HG02884 (cell line): Measurements from ENCODE around the gene EIF4E3.
A peak's percentile ranks its signal among the peaks of the same experiment; 100 is the strongest.

Source experiments
- ATAC-seq: cut with Tn5 transposase; IDR thresholded peaks from one replicate; pipeline ENCODE4 v1.9.1; 2021; ENCODE audit warnings: mild to moderate bottlenecking, moderate library complexity; ENCODE audit not compliant: unreplicated experiment

Gene EIF4E3

DNA sequence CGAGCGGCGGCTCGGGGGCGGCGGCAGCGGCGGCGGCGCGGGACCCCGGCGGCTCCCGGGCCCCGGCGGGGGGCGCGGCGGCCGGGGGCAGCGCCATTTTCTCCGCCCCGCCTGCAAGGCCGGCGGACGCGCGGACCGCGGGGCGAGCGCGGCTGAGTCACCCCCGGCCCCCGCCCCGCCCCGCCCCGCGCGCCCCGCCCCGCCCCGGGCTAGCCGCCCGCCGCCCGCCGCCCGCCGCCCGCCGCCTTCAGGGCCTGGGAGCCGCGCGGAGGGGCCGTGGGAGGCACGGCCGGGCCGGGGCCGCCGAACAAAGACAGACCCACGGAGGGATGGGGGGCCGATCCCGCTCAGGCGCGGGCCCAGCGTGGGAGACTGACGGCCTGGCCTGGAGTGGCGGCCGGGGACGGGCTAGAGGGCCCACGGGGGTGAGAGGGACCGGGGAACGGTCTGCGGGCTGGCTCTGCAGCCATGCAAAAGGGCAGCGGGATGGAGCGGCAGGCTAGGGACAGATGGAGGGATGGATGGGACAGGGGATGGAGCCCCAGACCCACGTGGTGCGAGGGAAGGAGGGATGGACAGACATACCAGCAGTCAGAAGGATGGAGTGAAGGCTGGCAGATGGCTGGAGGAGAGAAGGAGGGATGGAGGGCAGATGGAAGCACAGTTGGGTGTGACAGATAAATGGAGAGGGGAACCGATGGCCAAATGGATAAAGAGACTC is at the start of gene EIF4E3:
EIF4E3 (minus strand) TSS at position 132 of the 721 bp plus-strand sequence; CDS start at position 97, 35 bp downstream.
- peak; percentile 43 for ATAC-seq

DNA sequence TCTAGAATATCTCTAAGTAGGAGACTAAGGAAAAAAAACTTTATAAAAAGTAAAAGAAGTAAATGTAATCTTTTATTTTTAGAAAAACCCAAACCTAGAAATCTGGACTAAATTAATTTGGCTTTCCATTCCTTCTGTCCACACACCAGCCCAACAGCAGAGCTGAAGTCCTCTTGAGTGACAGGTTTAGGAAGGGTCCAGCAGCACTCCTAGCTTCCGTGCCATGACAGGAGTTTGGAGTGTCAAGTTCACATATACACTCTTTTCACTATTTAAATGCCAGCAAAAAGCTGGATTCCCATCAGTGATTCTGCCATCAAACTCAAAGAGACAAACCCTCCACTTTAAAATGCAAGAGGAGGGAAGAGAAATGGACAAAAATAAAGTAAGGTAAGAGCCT is 46.7 kb upstream of the EIF4E3 start:
- ATAC-seq = no peak

DNA sequence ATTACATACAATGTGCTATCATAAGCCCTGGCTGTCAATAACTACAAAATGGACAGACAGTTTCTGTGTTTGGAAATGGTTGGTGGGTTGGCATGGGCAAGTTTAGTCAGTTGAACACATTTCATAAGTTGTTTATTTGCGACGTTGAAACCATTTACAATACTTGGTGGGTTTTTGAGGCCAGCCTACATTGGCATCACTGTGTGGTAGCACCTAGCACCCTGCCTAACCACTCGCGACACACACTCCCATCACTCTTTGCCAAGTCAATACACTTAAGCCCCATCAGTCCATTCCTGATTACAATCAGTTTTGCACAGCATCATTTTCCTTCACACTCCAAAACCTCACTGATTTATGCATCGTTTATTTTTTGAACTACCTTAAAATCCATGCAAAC is 45.9 kb upstream of the EIF4E3 start:
- ATAC-seq = no peak

DNA sequence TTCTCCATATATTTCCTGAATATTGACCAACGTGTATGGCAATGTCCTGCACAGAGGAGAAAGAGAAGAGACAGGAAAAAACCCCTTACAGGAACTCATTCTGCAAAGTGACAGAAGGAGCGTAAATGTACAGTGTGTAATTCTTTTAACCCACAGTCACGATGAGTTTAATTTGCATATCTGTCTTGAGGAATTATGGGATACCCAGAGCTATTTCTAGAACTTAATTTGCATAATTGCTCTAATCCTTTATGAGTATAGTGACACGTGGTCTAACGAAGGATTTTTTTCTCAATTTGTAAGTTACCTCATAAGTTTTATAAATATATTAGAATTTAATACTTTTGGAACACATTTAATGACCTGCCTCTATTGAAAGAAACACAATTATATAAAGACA is 38.2 kb upstream of the EIF4E3 start:
- ATAC-seq = no peak

DNA sequence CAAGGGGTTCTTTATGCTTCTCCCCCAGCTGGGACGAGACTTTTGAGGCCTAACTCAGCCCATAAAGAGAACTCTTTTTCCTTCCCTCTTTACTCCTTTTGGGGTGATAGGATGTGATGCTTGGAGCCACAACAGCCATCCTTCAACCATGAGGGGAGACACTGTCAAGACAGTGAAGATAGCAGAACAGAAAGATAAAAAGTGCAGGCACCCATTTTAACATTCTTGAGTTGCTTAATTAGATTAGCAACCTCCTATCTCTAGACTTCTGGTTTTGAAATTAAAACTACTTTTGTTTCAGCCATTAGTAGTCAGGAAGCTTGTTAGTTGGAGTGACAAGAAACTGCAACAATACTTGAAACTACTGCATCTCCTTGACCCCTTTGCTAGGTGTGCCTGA is 34.9 kb upstream of the EIF4E3 start:
- no peak for ATAC-seq

DNA sequence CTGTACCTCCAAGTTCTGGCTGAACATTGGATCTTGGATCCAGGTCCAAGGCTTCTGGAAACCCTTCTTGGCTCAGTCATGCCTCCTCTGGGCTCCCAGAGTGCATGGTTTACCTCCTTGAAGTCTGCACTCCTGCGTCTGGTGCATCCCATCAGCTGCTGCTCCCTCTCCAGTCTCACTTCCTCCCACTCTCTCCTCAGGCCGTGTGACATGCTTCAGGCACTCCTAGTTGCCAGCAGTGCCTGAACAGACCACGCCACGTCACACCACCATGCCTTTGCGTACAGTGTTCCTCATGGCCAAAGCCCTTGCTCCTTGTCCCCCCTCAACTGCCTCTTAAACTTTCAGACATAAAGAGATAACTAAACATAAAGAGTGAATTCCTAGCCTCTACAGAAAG is 34.2 kb upstream of the EIF4E3 start:
- ATAC-seq = no peak

DNA sequence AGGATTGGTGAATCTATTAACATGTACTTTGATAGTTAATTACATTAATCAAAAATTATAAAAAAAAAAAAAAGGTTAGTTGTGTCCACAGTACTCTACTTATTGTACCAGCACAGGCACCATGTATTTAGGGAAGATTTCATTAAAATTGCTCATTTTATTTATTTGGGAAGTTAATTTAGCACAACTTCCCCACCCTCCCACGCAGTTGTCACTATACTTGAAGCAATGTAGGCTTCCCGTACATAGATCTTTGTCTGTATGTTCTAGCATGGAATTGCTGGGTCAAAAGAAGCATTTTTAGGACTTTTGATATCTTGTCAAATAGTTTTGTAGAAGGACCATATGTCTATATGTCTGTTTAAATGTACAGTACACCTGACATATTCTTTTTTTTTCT is 32.9 kb upstream of the EIF4E3 start:
- ATAC-seq = no peak

DNA sequence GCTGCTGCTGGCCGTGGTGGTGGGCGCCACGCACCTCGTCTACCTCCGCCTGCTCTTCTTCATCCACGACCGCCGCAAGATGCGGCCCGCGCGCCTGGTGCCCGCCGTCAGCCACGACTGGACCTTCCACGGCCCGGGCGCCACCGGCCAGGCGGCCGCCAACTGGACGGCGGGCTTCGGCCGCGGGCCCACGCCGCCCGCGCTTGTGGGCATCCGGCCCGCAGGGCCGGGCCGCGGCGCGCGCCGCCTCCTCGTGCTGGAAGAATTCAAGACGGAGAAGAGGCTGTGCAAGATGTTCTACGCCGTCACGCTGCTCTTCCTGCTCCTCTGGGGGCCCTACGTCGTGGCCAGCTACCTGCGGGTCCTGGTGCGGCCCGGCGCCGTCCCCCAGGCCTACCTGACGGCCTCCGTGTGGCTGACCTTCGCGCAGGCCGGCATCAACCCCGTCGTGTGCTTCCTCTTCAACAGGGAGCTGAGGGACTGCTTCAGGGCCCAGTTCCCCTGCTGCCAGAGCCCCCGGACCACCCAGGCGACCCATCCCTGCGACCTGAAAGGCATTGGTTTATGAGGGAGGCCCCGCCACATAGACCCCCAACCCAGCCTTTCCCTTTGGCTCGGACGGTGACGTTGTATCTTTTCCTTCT is 29.5 kb upstream of the EIF4E3 start:
- no peak for ATAC-seq

DNA sequence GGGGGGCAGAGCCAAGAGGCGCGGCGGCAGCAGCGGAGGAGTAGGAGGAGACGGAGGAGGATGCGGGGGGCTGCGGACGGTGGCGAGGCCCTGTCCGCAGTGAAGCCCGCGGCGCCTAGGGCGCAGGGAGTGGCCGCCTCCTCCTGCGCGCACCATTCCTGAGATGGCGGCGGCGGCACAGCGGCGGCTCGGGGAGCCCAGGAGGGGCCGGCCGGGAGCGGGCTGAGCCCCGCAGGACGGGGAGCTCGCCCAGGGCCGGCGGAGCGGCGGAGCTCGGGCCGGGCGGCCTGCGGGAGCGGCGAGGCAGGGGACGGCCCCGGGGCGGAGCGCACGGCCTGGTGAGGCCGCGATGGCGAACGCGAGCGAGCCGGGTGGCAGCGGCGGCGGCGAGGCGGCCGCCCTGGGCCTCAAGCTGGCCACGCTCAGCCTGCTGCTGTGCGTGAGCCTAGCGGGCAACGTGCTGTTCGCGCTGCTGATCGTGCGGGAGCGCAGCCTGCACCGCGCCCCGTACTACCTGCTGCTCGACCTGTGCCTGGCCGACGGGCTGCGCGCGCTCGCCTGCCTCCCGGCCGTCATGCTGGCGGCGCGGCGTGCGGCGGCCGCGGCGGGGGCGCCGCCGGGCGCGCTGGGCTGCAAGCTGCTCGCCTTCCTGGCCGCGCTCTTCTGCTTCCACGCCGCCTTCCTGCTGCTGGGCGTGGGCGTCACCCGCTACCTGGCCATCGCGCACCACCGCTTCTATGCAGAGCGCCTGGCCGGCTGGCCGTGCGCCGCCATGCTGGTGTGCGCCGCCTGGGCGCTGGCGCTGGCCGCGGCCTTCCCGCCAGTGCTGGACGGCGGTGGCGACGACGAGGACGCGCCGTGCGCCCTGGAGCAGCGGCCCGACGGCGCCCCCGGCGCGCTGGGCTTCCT is 28.8 kb upstream of the EIF4E3 start, which contains the start of gene GPR27:
GPR27 (plus strand) TSS at position 155 of the 909 bp plus-strand sequence; CDS start at position 350, 195 bp downstream.
- no peak for ATAC-seq

DNA sequence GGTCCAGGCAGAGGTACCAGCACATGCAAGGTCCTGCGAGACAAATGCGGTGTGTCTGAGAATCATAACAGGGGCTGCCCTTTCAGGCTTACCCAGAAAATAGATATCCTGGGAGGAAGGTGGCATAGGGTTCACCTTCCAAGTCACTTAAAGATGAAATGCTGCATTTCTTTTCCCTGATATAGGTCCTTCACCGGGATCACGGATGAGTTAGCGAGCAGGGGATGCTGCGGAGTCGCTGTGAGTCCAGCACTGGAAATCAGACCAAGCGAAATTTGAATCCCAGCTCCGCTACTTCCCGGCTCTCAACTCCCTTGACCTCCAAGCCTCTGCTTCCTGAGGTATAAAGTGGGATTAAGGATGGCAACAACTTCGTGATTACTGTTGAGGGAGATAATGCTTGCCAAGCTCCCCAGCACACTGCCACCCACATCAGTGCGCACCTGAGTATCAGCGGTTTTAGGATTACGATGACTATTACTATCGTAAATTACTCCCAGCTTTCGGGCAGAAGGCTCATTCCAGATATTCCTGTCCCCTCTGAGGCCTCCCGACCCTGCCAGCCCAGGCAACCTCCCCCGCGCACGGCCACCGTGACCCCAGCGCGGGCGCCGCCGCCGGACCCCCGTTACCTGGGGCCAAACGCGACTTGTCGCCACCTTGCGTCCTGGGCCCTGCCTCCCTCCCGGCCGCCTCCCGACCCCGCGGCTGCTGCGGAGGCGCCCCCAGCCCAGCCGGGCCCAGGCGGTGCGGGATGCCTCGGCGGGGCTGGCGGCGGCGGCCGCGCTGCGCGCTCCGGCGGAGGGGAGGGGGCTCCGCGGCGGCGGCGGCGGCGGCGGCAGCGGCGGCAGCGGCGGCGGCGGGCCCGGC is 27.9 kb upstream of the EIF4E3 start:
- ATAC-seq = no peak

DNA sequence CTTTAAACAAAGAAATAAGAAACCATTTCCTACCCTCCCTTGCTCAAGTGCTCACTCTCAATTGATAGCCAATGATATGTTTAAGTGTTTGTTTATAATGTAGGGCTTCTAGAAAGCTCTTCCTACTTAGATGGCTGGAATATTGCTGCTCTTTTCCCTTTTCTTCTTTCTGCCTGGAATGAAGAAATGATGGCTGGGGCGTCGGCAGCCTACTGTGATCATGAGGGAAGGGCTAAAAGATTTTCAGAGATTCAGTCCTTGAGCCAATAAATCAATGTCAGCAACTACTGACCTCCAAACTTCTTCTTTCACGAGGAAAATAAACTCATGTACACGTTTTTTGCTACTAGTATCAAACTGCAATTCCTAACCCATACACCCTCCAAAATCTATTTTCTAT is 26.4 kb upstream of the EIF4E3 start:
- ATAC-seq = no peak

DNA sequence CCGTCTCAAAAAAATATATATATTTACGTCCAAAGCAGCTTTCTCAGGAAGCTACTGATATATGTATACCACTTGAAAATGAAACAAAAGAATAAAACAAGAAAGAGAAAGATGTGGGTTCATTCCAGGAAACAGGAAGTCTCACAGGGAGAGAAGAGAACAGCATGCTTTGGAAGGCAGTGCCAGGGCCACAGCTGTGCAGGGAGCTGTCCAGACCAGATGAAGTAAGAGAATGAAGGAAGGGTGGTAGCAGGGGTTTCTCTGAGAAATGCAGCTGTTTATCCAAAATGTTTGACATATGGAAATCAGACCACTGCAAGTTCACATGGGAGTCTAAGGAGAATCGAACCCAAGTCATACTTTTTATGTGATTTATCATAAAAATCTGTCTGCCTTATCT is 19.5 kb upstream of the EIF4E3 start:
- no peak for ATAC-seq

DNA sequence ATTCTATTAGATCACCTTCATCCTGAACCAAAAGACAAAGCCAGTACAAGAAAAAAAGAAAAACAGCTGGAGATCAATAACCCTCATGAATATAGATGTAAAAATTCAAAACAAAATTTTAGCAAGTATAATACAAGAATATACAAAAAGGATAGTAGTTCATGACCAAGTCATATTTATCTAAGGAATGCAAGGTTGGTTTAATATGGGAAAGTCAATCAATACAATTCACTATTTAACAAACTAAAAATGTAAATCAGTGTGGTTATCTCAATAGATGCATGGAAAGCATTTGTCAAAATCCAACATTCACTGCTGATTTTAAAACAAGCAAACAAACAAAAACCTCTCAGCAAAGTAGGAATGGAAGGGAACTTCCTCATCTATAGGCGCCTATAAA is 17.4 kb upstream of the EIF4E3 start:
- no peak for ATAC-seq

DNA sequence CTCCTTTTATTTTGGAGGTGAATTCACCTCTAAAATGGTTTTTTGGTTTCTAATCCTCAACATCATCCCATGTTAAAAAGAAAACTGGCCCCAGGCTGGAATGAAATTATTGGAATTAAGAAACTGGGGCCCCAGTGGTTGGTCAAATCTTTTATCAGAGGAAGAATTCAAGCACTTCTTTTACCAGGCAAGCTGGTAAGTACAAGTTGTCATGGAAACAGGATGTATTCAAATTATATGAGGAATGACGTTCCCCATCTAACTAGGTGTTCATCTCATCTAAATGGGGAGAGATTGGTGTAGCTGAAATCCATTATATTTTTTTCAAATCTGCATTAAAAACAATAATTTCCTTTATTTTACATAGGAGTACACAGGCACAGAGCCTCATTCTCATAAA is 9.7 kb upstream of the EIF4E3 start:
- ATAC-seq = no peak

DNA sequence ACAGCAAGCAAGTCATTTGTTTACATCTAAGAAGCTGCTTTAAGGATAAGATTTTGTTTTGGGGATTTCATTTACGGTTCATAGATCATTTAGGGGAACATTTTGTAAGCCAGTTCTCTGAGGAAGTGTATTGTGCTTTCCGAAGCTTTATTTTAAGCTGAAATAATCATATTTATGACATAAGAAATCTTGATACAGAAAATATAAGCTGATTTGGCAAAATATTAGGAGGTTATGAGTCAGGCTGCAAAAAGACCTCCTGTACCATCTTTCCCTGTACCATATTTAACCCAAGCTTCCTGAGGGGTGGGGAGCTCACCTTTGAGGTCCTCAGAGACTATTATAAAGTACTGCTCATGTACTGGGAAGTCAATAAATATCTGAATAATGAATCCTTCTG is 8.1 kb upstream of the EIF4E3 start:
- no peak for ATAC-seq

DNA sequence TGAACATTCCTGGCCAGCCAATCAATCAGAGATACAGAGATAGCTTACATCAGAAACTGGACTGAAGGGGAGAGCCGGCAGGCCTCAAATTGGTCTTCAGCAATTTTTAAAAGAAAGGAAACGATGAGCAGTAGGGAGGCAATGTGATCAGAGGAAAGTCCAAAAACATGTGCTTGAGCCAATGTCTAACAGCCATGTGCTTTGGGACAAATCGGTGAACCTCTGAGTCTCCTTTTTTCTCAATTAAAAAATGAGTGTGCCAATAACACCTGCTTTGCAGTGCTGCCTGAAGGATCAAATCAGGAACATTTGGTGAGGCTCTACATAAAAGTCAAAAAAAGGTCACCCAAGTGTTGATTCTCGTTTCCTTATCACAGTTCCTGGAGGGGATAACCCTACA is 7.4 kb upstream of the EIF4E3 start:
- no peak for ATAC-seq

DNA sequence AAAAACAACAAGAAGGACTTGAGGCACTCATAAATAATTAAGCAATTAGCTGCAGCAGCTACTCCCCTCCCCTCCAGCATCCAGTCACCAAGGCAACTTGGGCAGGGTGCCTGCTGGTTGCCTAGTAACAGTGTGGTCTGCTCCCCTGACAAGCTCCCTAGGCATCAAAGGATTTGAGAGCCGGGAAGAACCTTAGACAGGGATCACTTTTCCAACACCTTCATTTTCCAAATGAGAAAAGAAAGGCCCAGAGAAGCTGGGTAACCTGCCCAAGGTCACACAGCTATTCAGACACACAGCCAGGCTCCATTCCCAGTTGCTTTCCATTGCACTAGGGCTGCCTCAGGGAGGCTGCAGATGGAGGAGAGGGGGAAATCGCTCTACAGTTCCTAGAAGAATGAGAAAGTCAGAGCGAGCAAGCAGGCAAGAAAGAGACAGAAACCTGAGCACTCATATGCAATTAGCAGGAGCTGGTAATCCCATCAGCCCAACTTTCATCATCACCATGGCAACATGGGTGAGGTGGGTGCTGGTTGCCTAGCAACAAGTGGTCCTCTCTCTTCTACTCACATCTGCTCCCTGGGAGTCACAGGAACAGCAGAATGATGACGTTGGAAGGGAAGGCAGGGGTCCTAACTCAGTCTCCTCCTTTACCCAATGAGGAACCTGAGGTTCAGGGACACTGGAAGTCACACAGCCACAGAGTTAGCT is 3.6 kb upstream of the EIF4E3 start:
- ATAC-seq = no peak

DNA sequence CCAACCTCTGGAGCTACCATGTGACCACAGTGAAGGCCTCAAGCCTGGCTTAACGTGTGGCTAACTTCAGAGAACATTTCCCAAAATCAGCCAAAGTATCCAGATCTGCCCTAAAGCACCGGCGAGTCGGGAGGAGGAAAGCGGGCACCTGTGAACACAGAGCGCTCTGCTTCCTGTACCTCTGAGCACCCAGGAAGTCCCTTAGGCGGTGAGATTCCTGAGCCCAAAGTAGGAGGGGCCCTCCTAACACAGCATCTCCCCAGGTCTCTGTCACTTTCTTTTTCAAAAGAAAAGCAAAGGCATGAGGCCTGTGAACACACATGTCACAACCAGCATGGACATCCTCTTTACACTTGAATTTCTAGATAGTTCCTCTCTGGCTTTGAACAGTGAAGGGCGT is 944 bp upstream of the EIF4E3 start:
- no peak for ATAC-seq

DNA sequence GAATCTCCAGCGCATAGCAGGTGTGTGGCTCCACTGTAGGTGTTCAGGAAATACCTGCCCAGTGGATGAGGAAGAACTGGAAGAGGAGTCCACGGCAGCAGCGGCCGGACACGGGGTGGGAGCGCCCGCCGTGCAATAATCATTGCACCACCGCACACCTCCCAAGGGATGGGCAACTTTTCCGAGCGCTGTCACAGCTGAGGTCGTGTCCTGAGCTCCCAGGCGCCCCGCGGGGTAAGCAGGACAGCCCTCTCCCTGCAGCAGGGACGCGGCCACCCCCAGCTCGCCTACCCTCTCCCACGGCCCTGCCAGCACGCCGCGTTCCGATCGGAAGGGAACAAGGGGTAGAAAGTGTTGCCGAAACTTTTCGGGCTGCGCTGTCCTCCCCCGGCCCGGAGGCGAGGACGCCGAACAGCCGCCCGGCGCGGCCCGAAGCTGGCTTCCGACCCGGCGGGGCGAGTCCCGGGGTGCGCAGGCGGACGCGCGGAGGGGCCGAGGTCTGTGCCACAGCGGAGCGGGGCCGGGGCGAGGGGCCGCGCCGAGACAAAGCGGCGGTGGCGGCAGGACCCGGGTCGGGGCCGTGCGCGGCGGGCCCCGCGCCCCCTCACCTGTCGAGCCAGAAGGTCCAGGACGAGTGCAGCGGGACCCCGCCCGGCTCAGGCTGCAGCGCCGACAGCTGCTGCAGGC is 475 bp downstream of the EIF4E3 start:
- peak; percentile 43 for ATAC-seq

DNA sequence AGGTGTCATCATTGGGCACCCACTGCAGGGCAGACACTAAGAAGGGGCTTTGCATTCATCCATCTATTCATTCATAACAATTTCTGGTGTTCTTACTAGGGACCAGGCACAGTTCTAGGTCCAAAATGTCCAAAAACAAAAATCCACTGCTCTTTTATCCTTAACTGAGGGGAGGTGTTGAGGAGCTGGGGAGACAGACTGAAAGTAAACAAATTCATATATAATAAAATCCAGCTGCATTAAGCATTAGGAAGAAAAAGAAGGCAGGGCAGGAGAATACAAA is 1.1 kb downstream of the EIF4E3 start:
- no peak for ATAC-seq
